Stomach (tissue), 9 donors: ENCODE data around the gene ATP5PD. TPM values are rescaled to one million over a fixed set of nuclear protein-coding genes. Genes with fewer than 3 reads are reported as not detected.

Source experiments
- DNase-seq, 2 donors: peaks; one replicate each; pipeline versions ENCODE4 v3.0.0 to v3.0.0-alpha.2; 2013 to 2019
- H3K27ac ChIP-seq, 5 donors: fragments of 200-600 bp in 4 of 5; sonication (generic) in 4 of 5; one replicate each; pipeline ENCODE4 v1.5.1; 2013 to 2019; ENCODE audit warnings: mild to moderate bottlenecking in 1 of 5, moderate library complexity in 1 of 5
- H3K27me3 ChIP-seq, 3 donors: fragments of 200-600 bp; sonication (generic); one replicate each; pipeline ENCODE4 v1.5.1; 2017 to 2019; ENCODE audit warnings: mixed run types in 1 of 3
- H3K36me3 ChIP-seq, 4 donors: fragments of 200-600 bp; sonication (generic); 1 replicate in 3 of 4; 2 replicates in 1 of 4; pipeline ENCODE4 v1.5.1; 2016 to 2019
- H3K4me1 ChIP-seq, 4 donors: fragments of 200-600 bp; sonication (generic); one replicate each; pipeline ENCODE4 v1.5.1; 2016 to 2019
- H3K4me3 ChIP-seq, 4 donors: fragments of 200-600 bp; sonication (generic) in 3 of 4; one replicate each; pipeline ENCODE4 v1.5.1; 2016 to 2019; ENCODE audit warnings: mild to moderate bottlenecking in 1 of 4
- H3K9me3 ChIP-seq, 4 donors: fragments of 200-600 bp; sonication (generic); one replicate each; pipeline ENCODE4 v1.5.1; 2016 to 2019
- CTCF ChIP-seq, 7 experiments: fragments of 450-650 bp in 4 of 7; fragments of 200-600 bp in 3 of 7; sonication (generic) in 3 of 7; IDR thresholded peaks; one replicate each; pipeline ENCODE4 v1.5.1; 2016 to 2019; ENCODE audit warnings: antibody characterized with exemption in 7 of 7, control low read depth in 2 of 7, mild to moderate bottlenecking in 1 of 7
- EP300 ChIP-seq: sonication (generic); formaldehyde crosslinking; IDR thresholded peaks from one replicate; pipeline ENCODE4 v1.6.1; 2017; ENCODE audit warnings: antibody characterized with exemption
- POLR2A ChIP-seq, 4 donors: fragments of 450-650 bp; IDR thresholded peaks; one replicate each; pipeline ENCODE4 v1.6.1; 2016; ENCODE audit warnings: antibody characterized with exemption in 4 of 4, control low read depth in 2 of 4, mild to moderate bottlenecking in 1 of 4, moderate library complexity in 1 of 4
- POLR2AphosphoS5 ChIP-seq, 3 donors: sonication (generic); formaldehyde crosslinking; IDR thresholded peaks; one replicate each; pipeline ENCODE4 v1.6.1; 2016; ENCODE audit warnings: antibody characterized with exemption in 3 of 3
- WGBS, 5 donors: extraction: QIAGEN DNeasy Blood & Tissue Kit in 3 of 5; methylation state at CpG; one replicate each; pipeline versions ENCODE4 v1.1.5 to v1.1.7; 2013 to 2018; 5-methylcytosine and 5-hydroxymethylcytosine counted together
- intact Hi-C: fragments of 100-400 bp; cut with DNase I; formaldehyde crosslinking; loops from one replicate; pipeline ENCODE4 v1.15.1; 2023; ENCODE audit warnings: low total_unique reads
- polyA plus RNA-seq, 3 donors: library from polyadenylated mRNA; stranded (reverse); fragments of 200-250 nt; gene quantifications; one replicate each; pipeline ENCODE4 v1.2.3, GENCODE V29; 2013
- total RNA-seq, 5 donors: library from RNA; depleted of rRNA; stranded (reverse); fragments of >200 nt; gene quantifications; one replicate each; pipeline versions ENCODE4 v1.1.0 to v1.2.3, GENCODE V29; 2014 to 2016
- donor health status: healthy with polysubstance abuse.
- donor health status: Bipolar disorder and iron deficiency.
- donor health status: healthy.

The ATP5PD gene
- total and polyA plus RNA-seq, 8 donors = 77.0 to 681 (median 286) TPM

GRCh38 chr17:75059369-75060345 lies 12.9 kb upstream of the ATP5PD start:
- no peak overlapping the region for H3K4me3 ChIP-seq
- no peaks in the 10 kb centered on the region for H3K27me3 ChIP-seq
- DNase-seq = peak in 1 of 2 donors; percentile 75
- H3K4me1 ChIP-seq = peaks cover 0 to 13% (median 11%) of the 10 kb centered on the region in 4 donors
- peak overlapping the region; percentile 1 to 74 (median 70) for H3K27ac ChIP-seq
- H3K36me3 ChIP-seq = peaks cover 36 to 94% (median 85%) of the 10 kb centered on the region in 4 donors
- intact Hi-C loops = no loop called here
- 65 to 70% (median 69%) methylated on average over 25 of the region's 25 CpGs for WGBS, 5 donors
- TF ChIP-seq POLR2AphosphoS5 (IDR thresholded peaks at IDR 0.05) = peak in 1 of 3 donors; percentile 39
- TF ChIP-seq CTCF (IDR thresholded peaks at IDR 0.05) = peak in 1 of 7 experiments; percentile 13
- no peak for TF ChIP-seq EP300
- no peak for TF ChIP-seq POLR2A (IDR thresholded peaks at IDR 0.05)
- no peaks in the 10 kb centered on the region for H3K9me3 ChIP-seq

GRCh38 chr17:75051941-75052340 lies 5.2 kb upstream of the ATP5PD start:
- no peak for DNase-seq
- no peak overlapping the region for H3K4me3 ChIP-seq
- no peaks in the 10 kb centered on the region for H3K27me3 ChIP-seq
- TF ChIP-seq CTCF (IDR thresholded peaks at IDR 0.05) (no peak), POLR2A (IDR thresholded peaks at IDR 0.05) (no peak), POLR2AphosphoS5 (IDR thresholded peaks at IDR 0.05) (no peak), EP300 (no peak)
- peaks cover 21 to 77% (median 73%) of the 10 kb centered on the region in 4 donors for H3K36me3 ChIP-seq
- no peaks in the 10 kb centered on the region for H3K9me3 ChIP-seq
- 68 to 89% (median 76%) methylated on average over 2 of the region's 2 CpGs for WGBS, 5 donors
- H3K4me1 ChIP-seq = peaks cover 13 to 25% (median 17%) of the 10 kb centered on the region in 4 donors
- intact Hi-C loops = no loop called here
- no peak overlapping the region for H3K27ac ChIP-seq

- H3K27me3 ChIP-seq = no peaks in the 10 kb centered on the region
- TF ChIP-seq POLR2AphosphoS5 (IDR thresholded peaks at IDR 0.05) (no peak), EP300 (no peak), CTCF (IDR thresholded peaks at IDR 0.05) (no peak), POLR2A (IDR thresholded peaks at IDR 0.05) (no peak)
- peaks cover 20 to 40% (median 30%) of the 10 kb centered on the region in 4 donors for H3K4me1 ChIP-seq
- intact Hi-C loops = no loop called here
- no peak overlapping the region for H3K27ac ChIP-seq
- H3K9me3 ChIP-seq = no peaks in the 10 kb centered on the region
- H3K4me3 ChIP-seq = no peak overlapping the region
- peaks cover 16 to 55% (median 52%) of the 10 kb centered on the region in 4 donors for H3K36me3 ChIP-seq
- no peak for DNase-seq
Observed at GRCh38 chr17:75049706-75050105, 2.9 kb upstream of the ATP5PD start.

- peaks cover 20 to 44% (median 33%) of the 10 kb centered on the region in 4 donors for H3K4me1 ChIP-seq
- H3K9me3 ChIP-seq = no peaks in the 10 kb centered on the region
- H3K27me3 ChIP-seq = no peaks in the 10 kb centered on the region
- peak overlapping the region in 3 of 5 donors; percentile 96 to 98 (median 96) for H3K27ac ChIP-seq
- no peak for DNase-seq
- intact Hi-C loops = no loop called here
- WGBS, 5 donors = 86 to 93% (median 90%) methylated on average over 5 of the region's 5 CpGs
- peaks cover 15 to 49% (median 46%) of the 10 kb centered on the region in 4 donors for H3K36me3 ChIP-seq
- no peak overlapping the region for H3K4me3 ChIP-seq
- no peak for TF ChIP-seq EP300
- no peak for TF ChIP-seq POLR2A (IDR thresholded peaks at IDR 0.05)
- TF ChIP-seq POLR2AphosphoS5 (IDR thresholded peaks at IDR 0.05) = no peak
- no peak for TF ChIP-seq CTCF (IDR thresholded peaks at IDR 0.05)
Observed at GRCh38 chr17:75049057-75049456, 2.3 kb upstream of the ATP5PD start.
